Endodermal cell (in vitro differentiated cells): ENCODE data around the gene GLRA2. TPM values are rescaled to one million over a fixed set of nuclear protein-coding genes. Genes with fewer than 3 reads are reported as not detected.

Experiments used
- DNase-seq: peaks from one replicate; pipeline ENCODE4 v3.0.0-alpha.2; 2017
- H3K27ac ChIP-seq: 2 replicates; pipeline ENCODE4 v1.5.1; 2013; ENCODE audit warnings: mild to moderate bottlenecking, low read depth, low read length, moderate library complexity
- H3K27me3 ChIP-seq: 2 replicates; pipeline ENCODE4 v1.6.1; 2013; ENCODE audit warnings: mild to moderate bottlenecking, low read length, moderate library complexity; ENCODE audit not compliant: insufficient read depth, control insufficient read depth, poor library complexity, severe bottlenecking
- H3K36me3 ChIP-seq: 2 replicates; pipeline ENCODE4 v1.7.0; 2013; ENCODE audit warnings: mild to moderate bottlenecking, low read length, moderate library complexity; ENCODE audit not compliant: control insufficient read depth, insufficient read depth
- H3K4me1 ChIP-seq: one replicate; pipeline ENCODE4 v1.7.0; 2013; ENCODE audit warnings: low read length; ENCODE audit not compliant: control insufficient read depth, insufficient read depth
- H3K4me3 ChIP-seq: 2 replicates; pipeline ENCODE4 v1.5.1; 2013; ENCODE audit warnings: mild to moderate bottlenecking, low read length, moderate library complexity
- H3K9ac ChIP-seq: 2 replicates; pipeline ENCODE4 v1.6.1; 2013; ENCODE audit warnings: mild to moderate bottlenecking, low read length, moderate library complexity; ENCODE audit not compliant: poor library complexity, severe bottlenecking; ENCODE audit errors: extremely low read depth
- H3K9me3 ChIP-seq: 2 replicates; pipeline ENCODE4 v1.6.1; 2013; ENCODE audit warnings: mild to moderate bottlenecking, low read length, moderate library complexity; ENCODE audit not compliant: control insufficient read depth
- H3K27ac Mint-ChIP-seq: 2 replicates; pipeline ENCODE4 v1.8.0; 2020; ENCODE audit warnings: mixed read lengths
- H3K27me3 Mint-ChIP-seq: 2 replicates; pipeline ENCODE4 v1.8.0; 2021; ENCODE audit warnings: mild to moderate bottlenecking, mixed read lengths; ENCODE audit not compliant: insufficient read depth
- H3K36me3 Mint-ChIP-seq: 2 replicates; pipeline ENCODE4 v1.8.0; 2020; ENCODE audit warnings: low read depth, mixed read lengths
- H3K4me1 Mint-ChIP-seq: 2 replicates; pipeline ENCODE4 v1.8.0; 2020; ENCODE audit warnings: mixed read lengths
- H3K4me3 Mint-ChIP-seq: 2 replicates; pipeline ENCODE4 v1.8.0; 2020; ENCODE audit warnings: mild to moderate bottlenecking, moderate library complexity, mixed read lengths
- H3K9me3 Mint-ChIP-seq: 2 replicates; pipeline ENCODE4 v1.8.0; 2020; ENCODE audit warnings: mild to moderate bottlenecking, mixed read lengths
- WGBS, 2 experiments: methylation state at CpG; one replicate each; pipeline versions ENCODE4 v1.1.5 to v1.1.7; 2013; ENCODE audit warnings: missing lambda C conversion rate in 2 of 2, mixed read lengths in 1 of 2; ENCODE audit not compliant: insufficient coverage in 1 of 2, insufficient read length in 1 of 2; 5-methylcytosine and 5-hydroxymethylcytosine counted together
- total RNA-seq, 2 donors: library from RNA; stranded (reverse); fragmentation: NEBNext Ultra II Directional in 1 of 2; extraction: Animal tissue kit (Norgen Biotek cat#: 25700) in 1 of 2; gene quantifications; 2 replicates in 1 of 2; 3 replicates in 1 of 2; pipeline ENCODE4 v1.2.1, GENCODE V29; 2021
- TF ChIP-seq, protein P1 (sequence below): fragments of 200-600 bp; sonication (generic); conservative IDR thresholded peaks from 2 replicates; pipeline ENCODE4 v1.5.0; 2021; ENCODE audit warnings: antibody characterized with exemption, mild to moderate bottlenecking

Gene GLRA2
- total RNA-seq, 2 donors from 2014 or later, result not detected

DNA sequence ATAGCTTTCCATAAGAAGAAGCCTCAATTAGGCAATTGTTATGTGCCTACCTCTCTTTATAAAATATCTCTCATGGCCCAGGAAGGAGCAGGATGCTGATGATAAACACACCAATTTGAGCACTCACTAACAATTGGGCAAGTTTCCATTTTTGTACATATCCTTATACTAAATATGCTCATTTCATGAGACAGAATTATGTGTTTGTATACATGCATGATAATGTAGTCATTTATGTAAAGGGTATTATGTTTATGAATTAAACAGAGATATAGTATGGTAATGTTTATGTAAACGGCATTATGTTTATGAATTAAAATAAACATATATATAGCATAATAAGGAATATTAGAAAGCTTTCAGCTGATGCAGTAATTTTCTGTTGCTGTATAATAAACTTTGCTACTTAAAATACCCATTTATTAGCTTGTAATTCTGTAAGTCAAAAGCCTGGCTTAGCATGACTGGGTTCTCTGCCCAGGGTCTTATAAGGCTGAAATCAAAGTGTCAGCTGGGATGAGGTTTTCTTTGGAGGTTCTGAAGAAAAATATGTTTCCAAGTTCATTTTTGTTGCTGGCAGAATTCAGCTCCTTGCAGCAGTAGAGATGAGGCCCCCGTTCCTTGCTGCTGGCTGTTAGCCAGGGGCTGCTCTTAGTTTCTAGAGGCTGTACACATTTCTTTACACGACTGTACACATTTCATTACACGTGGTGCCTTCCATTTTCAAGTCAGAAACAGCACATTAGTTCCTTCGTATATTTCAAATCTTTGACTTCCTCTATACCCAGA is 89.0 kb downstream of the GLRA2 start:
- Histone ChIP-seq H3K9ac (no peak overlapping the region), H3K36me3 (no peaks in the 10 kb centered on the region), H3K27ac (no peak overlapping the region), H3K4me1 (no peaks in the 10 kb centered on the region), H3K4me3 (no peak overlapping the region), H3K9me3 (no peaks in the 10 kb centered on the region), H3K27me3 (no peaks in the 10 kb centered on the region)
- H3K4me3 Mint-ChIP-seq, result no peak overlapping the region
- DNase-seq, result no peak
- WGBS, 2 experiments, result 93% methylated on average over 4 of the region's 5 CpGs; no CpG with 5 or more reads in 1 of the 2 experiments
- TF ChIP-seq, protein P1, sequence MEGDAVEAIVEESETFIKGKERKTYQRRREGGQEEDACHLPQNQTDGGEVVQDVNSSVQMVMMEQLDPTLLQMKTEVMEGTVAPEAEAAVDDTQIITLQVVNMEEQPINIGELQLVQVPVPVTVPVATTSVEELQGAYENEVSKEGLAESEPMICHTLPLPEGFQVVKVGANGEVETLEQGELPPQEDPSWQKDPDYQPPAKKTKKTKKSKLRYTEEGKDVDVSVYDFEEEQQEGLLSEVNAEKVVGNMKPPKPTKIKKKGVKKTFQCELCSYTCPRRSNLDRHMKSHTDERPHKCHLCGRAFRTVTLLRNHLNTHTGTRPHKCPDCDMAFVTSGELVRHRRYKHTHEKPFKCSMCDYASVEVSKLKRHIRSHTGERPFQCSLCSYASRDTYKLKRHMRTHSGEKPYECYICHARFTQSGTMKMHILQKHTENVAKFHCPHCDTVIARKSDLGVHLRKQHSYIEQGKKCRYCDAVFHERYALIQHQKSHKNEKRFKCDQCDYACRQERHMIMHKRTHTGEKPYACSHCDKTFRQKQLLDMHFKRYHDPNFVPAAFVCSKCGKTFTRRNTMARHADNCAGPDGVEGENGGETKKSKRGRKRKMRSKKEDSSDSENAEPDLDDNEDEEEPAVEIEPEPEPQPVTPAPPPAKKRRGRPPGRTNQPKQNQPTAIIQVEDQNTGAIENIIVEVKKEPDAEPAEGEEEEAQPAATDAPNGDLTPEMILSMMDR, result no peak
- peaks cover 2% of the 10 kb centered on the region for H3K4me1 Mint-ChIP-seq
- peaks cover 43% of the 10 kb centered on the region for H3K9me3 Mint-ChIP-seq
- no peak overlapping the region for H3K27ac Mint-ChIP-seq
- H3K27me3 Mint-ChIP-seq, result no peaks in the 10 kb centered on the region
- H3K36me3 Mint-ChIP-seq, result no peaks in the 10 kb centered on the region

DNA sequence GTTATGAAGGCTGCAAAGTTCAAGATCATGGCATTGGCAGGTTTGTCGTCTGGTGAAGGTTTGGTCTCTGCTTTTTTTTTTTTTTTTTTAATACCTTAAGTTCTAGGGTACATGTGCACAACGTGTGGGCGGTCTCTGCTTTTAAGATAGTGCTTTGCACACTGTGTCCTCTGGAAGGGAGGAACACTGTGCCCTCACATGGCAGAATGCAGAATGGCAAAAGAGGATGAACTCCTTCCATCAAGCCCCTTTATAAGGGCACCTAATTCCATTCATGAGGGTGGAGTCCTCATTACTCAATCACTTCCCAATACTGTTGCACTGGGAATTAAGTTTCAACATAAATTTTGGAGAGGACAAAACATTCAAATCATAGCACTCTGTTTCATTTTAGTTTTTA is 101.4 kb downstream of the GLRA2 start:
- no peaks in the 10 kb centered on the region for H3K4me1 Mint-ChIP-seq
- no peaks in the 10 kb centered on the region for H3K4me1 ChIP-seq
- no peaks in the 10 kb centered on the region for H3K27me3 Mint-ChIP-seq
- H3K9ac ChIP-seq, result no peak overlapping the region
- H3K27me3 ChIP-seq, result no peaks in the 10 kb centered on the region
- DNase-seq, result peak; percentile 42
- no peaks in the 10 kb centered on the region for H3K9me3 ChIP-seq
- H3K36me3 ChIP-seq, result no peaks in the 10 kb centered on the region
- H3K27ac Mint-ChIP-seq, result no peak overlapping the region
- H3K4me3 Mint-ChIP-seq, result no peak overlapping the region
- no peak overlapping the region for H3K4me3 ChIP-seq
- no peaks in the 10 kb centered on the region for H3K36me3 Mint-ChIP-seq
- TF ChIP-seq, protein P1, result peak; percentile 33
- no peak overlapping the region for H3K27ac ChIP-seq
- WGBS, 2 experiments, result 60% methylated on average over 3 of the region's 3 CpGs; no CpG with 5 or more reads in 1 of the 2 experiments
- H3K9me3 Mint-ChIP-seq, result peaks cover 18% of the 10 kb centered on the region

DNA sequence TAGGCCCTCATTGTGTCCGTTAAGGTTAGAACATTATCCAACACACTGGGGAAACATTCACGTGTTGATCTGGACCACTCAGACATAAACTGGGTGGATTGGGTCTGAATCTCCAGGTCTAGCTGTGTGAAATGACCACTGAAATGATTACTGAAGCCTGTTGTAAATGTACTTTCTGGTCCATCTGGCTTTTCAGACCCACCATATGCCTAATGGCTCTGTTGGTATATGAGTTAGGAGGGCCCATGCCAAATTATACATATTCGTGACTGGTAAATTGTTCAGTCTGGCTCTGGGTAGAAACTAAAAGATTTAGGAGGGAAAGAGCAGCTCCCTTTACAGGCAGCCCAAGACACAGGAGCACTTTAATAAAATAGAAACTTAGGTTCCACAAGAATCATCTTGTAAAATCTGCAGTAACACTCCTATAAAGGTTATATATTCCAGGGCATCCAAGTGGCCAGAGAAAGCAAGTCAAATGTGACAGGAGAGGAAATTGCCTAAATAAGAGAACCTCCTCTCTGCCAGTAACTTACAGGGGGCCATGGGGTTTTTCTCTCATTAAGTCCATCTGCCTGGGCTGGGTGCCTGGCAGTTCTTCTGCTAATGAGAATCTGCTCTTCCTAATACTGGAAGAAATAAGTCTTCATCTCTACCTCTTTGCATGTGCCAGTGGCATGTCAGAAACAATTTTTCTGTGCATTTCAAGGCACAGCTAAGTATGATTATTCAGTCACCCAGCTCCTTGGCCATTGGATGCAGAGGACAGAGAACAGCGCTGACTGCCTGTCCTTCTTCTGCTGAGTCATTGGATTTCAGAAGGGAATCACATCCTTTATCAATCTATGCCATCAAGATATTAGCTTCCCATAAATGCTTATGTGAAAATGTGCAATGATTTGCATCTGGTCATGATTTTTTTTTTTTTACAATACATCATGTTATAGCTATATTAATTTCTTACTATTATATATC is 112.6 kb downstream of the GLRA2 start:
- no peak for DNase-seq
- peaks cover 20% of the 10 kb centered on the region for H3K9me3 Mint-ChIP-seq
- no peaks in the 10 kb centered on the region for H3K36me3 Mint-ChIP-seq
- TF ChIP-seq, protein P1, result no peak
- Histone ChIP-seq H3K27ac (no peak overlapping the region), H3K4me1 (no peaks in the 10 kb centered on the region), H3K36me3 (no peaks in the 10 kb centered on the region), H3K27me3 (no peaks in the 10 kb centered on the region), H3K9me3 (no peaks in the 10 kb centered on the region), H3K9ac (no peak overlapping the region), H3K4me3 (no peak overlapping the region)
- no peaks in the 10 kb centered on the region for H3K4me1 Mint-ChIP-seq
- no peak overlapping the region for H3K4me3 Mint-ChIP-seq
- no peaks in the 10 kb centered on the region for H3K27me3 Mint-ChIP-seq
- no peak overlapping the region for H3K27ac Mint-ChIP-seq
- 91% methylated on average over 4 of the region's 4 CpGs; no CpG with 5 or more reads in 1 of the 2 experiments for WGBS, 2 experiments
